ENCODE results near the gene SPRYD3.

- TF ChIP-seq CTCF (conservative IDR thresholded peaks at IDR 0.05) (no peak), ZFX (IDR thresholded peaks at IDR 0.05) (no peak)
These were observed 12.6 kb upstream of the SPRYD3 start for GRCh38 chr12:53091756-53092155.

Data from C4-2B (cell line).